ENCODE data around the gene TGFB1. TPM values are rescaled to one million over a fixed set of nuclear protein-coding genes. Genes with fewer than 3 reads are reported as not detected.

The TGFB1 gene
- polyA plus RNA-seq, 1 donor (not counting 4 experiments of a cell fraction or from before 2014, with no cell fraction given), result 5.8 TPM

DNA sequence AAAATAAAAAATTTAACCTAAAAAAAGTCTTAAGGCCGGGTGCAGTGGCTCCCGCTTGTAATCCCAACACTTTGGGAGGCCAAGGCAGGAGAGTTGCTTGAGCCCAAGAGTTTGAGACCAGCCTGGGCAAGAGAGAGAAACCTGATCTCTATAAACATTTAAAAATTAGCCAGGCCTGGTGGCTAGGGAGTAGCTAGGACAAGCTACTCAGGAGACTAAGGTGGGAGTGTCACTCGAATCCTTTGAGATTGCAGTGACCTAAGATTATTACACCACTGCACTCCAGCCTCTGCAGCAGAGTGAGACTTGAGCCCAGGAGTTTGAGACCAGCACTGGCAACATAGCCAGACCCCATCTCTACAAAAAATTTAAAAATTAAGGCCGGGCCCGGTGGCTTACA is 42.6 kb downstream of the TGFB1 start:
- no peaks in the 10 kb centered on the region for H4K20me1 ChIP-seq (ENCODE audit: control insufficient read depth, extremely low read depth, insufficient read depth, low read length)
- H3K9me3 ChIP-seq (ENCODE audit: control insufficient read depth, low read depth, low read length), result no peaks in the 10 kb centered on the region

DNA sequence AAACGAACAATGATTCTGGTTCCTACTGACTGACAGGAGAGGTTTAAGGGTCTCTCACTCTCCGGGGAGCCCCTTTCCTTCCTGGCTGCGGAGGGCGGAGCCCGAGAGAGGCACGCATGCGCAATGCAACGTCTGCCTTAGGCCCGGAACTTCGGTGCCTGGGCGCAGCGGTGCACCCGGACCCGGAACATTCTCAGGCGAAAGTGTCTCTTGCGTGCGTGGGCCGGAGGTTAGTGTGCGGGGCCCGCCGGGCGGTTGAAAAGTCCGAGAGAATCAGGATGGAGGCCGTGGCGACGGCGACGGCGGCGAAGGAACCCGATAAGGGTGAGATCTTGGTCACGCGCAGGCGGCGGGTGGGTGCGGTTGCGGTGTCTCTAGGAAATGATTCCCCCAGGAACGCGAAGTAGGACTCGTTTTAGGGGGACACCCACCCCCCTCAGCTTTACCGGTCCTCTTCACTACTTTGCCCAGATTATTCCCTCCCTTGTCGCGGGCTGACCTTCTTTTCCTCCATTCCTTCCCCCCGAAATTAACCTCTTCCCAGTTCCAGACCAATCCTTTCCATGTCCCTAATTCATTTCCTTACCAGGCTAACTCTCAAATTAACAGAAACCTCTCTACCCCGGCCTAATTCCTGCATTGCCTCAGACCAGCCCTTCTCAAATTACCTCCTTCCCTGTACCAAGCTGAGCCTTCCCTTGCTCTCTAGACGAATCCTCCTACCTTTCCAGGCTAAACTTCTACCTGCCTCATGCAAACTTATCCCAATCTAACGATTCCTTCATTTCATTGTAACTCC is 43.5 kb downstream of the TGFB1 start, which contains the start of gene CCDC97:
Gene CCDC97, plus strand, starts transcription at position 140 of the 799 bp plus-strand sequence. Its CDS starts 139 bp downstream, at position 279.
- Histone ChIP-seq H3K27me3 (ENCODE audit: control insufficient read depth, extremely low read depth, insufficient read depth, low read length) (no peaks in the 10 kb centered on the region), H3K27ac (ENCODE audit: control insufficient read depth, insufficient read depth, low read length) (peak within 1 kb of the TSS; percentile 97), H3K79me2 (ENCODE audit: control insufficient read depth, insufficient read depth, low read length) (peaks cover 28% of the 10 kb centered on the region), H3K4me3 (ENCODE audit: control insufficient read depth in 2 of 3, extremely low read depth in 1 of 3, insufficient read depth in 2 of 3, low read depth in 1 of 3, low read length in 3 of 3) (peak within 1 kb of the TSS; percentile 79 to 95 (median 89)), H3K9me3 (ENCODE audit: control insufficient read depth, low read depth, low read length) (no peaks in the 10 kb centered on the region), H4K20me1 (ENCODE audit: control insufficient read depth, extremely low read depth, insufficient read depth, low read length) (no peaks in the 10 kb centered on the region), H3K4me1 (ENCODE audit: control insufficient read depth, extremely low read depth, insufficient read depth, low read length) (peaks cover 24% of the 10 kb centered on the region), H3K9me1 (ENCODE audit: control insufficient read depth, extremely low read depth, insufficient read depth, low read length) (no peaks in the 10 kb centered on the region), H2AFZ (ENCODE audit: control insufficient read depth, low read length) (peak within 1 kb of the TSS; percentile 92), H3K9ac (ENCODE audit: control insufficient read depth, extremely low read depth, insufficient read depth, low read length) (peak within 1 kb of the TSS; percentile 95), H3K36me3 (ENCODE audit: control insufficient read depth in 2 of 2, extremely low read depth in 1 of 2, insufficient read depth in 2 of 2, low read length in 2 of 2) (peaks cover 20 to 23% of the 10 kb centered on the region in 2 experiments), H3K4me2 (ENCODE audit: control insufficient read depth, extremely low read depth, insufficient read depth, low read depth, low read length) (peak within 1 kb of the TSS; percentile 99)
- DNase-seq (ENCODE audit: low read depth, low spot score) (peak; percentile 57), FAIRE-seq (peak; percentile 29)
- TF ChIP-seq EZH2 (IDR thresholded peaks at IDR 0.05; ENCODE audit: low read length), result no peak
- TF ChIP-seq, protein P1, sequence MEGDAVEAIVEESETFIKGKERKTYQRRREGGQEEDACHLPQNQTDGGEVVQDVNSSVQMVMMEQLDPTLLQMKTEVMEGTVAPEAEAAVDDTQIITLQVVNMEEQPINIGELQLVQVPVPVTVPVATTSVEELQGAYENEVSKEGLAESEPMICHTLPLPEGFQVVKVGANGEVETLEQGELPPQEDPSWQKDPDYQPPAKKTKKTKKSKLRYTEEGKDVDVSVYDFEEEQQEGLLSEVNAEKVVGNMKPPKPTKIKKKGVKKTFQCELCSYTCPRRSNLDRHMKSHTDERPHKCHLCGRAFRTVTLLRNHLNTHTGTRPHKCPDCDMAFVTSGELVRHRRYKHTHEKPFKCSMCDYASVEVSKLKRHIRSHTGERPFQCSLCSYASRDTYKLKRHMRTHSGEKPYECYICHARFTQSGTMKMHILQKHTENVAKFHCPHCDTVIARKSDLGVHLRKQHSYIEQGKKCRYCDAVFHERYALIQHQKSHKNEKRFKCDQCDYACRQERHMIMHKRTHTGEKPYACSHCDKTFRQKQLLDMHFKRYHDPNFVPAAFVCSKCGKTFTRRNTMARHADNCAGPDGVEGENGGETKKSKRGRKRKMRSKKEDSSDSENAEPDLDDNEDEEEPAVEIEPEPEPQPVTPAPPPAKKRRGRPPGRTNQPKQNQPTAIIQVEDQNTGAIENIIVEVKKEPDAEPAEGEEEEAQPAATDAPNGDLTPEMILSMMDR (optimal IDR thresholded peaks at IDR 0.05 in 1 of 3, IDR thresholded peaks at IDR 0.05 in 1 of 3, conservative IDR thresholded peaks at IDR 0.05 in 1 of 3; ENCODE audit: extremely low read depth in 1 of 3, insufficient read depth in 2 of 3, low read length in 3 of 3), result no peak
- dilution Hi-C loops (cut with MboI; ENCODE audit: extremely low pct_ligation_motif_present, low sequenced_read_pairs), result no loop called here

More for the DNA sequence above, 42.6 kb downstream of the TGFB1 start:
- FAIRE-seq (no peak), DNase-seq (ENCODE audit: low read depth, low spot score) (no peak)
- Histone ChIP-seq H2AFZ (ENCODE audit: control insufficient read depth, low read length) (no peak overlapping the region), H3K9ac (ENCODE audit: control insufficient read depth, extremely low read depth, insufficient read depth, low read length) (peak overlapping the region; percentile 95), H3K27me3 (ENCODE audit: control insufficient read depth, extremely low read depth, insufficient read depth, low read length) (no peaks in the 10 kb centered on the region), H3K9me1 (ENCODE audit: control insufficient read depth, extremely low read depth, insufficient read depth, low read length) (no peaks in the 10 kb centered on the region), H3K4me3 (ENCODE audit: control insufficient read depth in 2 of 3, extremely low read depth in 1 of 3, insufficient read depth in 2 of 3, low read depth in 1 of 3, low read length in 3 of 3) (peak overlapping the region; percentile 79 to 95 (median 89)), H3K36me3 (ENCODE audit: control insufficient read depth in 2 of 2, extremely low read depth in 1 of 2, insufficient read depth in 2 of 2, low read length in 2 of 2) (peaks cover 17 to 18% of the 10 kb centered on the region in 2 experiments), H3K4me1 (ENCODE audit: control insufficient read depth, extremely low read depth, insufficient read depth, low read length) (peaks cover 24% of the 10 kb centered on the region), H3K4me2 (ENCODE audit: control insufficient read depth, extremely low read depth, insufficient read depth, low read depth, low read length) (peak overlapping the region; percentile 99), H3K79me2 (ENCODE audit: control insufficient read depth, insufficient read depth, low read length) (peaks cover 30% of the 10 kb centered on the region), H3K27ac (ENCODE audit: control insufficient read depth, insufficient read depth, low read length) (peak overlapping the region; percentile 97)
- TF ChIP-seq, protein P1 (optimal IDR thresholded peaks at IDR 0.05 in 1 of 3, IDR thresholded peaks at IDR 0.05 in 1 of 3, conservative IDR thresholded peaks at IDR 0.05 in 1 of 3; ENCODE audit: extremely low read depth in 1 of 3, insufficient read depth in 2 of 3, low read length in 3 of 3), result no peak
- no peak for TF ChIP-seq EZH2 (IDR thresholded peaks at IDR 0.05; ENCODE audit: low read length)
- dilution Hi-C loops (cut with MboI; ENCODE audit: extremely low pct_ligation_motif_present, low sequenced_read_pairs), result no loop called here
